Sigmoid colon (tissue), 4 donors: ENCODE results near the gene FFAR2.

Experiments used
- POLR2A ChIP-seq, 2 donors: fragments of 450-650 bp; IDR thresholded peaks; one replicate each; pipeline ENCODE4 v1.6.1; 2016; ENCODE audit warnings: antibody characterized with exemption in 2 of 2, mild to moderate bottlenecking in 2 of 2, moderate library complexity in 2 of 2
- POLR2AphosphoS5 ChIP-seq, 4 donors: sonication (generic); formaldehyde crosslinking; IDR thresholded peaks; one replicate each; pipeline ENCODE4 v1.6.1; 2017; ENCODE audit warnings: antibody characterized with exemption in 4 of 4
- TF ChIP-seq, protein P1 (sequence below), 4 experiments: fragments of 450-650 bp in 3 of 4; fragments of 200-600 bp in 1 of 4; IDR thresholded peaks; one replicate each; pipeline ENCODE4 v1.5.1; 2016 to 2019; ENCODE audit warnings: antibody characterized with exemption in 4 of 4, mild to moderate bottlenecking in 3 of 4, moderate library complexity in 2 of 4

DNA sequence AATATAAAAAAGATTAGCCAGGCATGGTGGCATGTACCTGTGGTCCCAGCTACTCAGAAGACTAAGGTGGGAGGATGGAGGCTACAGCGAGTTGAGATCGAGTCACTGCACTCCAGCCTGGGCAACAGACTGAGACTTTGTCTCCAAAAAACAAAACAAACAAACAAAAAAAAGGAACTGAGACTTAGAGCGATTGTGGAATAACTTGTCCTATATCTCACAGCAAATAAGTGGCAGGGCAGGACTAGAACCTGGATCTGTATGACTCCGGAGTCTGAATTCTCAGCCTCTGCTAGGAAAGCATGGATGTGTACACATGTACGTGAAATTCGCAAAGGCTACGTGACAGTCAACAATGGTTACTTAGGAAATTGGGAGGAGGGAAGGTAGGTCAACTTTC, 22.1 kb downstream of the FFAR2 start:
- TF ChIP-seq POLR2A (IDR thresholded peaks at IDR 0.05) (no peak), POLR2AphosphoS5 (IDR thresholded peaks at IDR 0.05) (no peak)
- TF ChIP-seq, protein P1, sequence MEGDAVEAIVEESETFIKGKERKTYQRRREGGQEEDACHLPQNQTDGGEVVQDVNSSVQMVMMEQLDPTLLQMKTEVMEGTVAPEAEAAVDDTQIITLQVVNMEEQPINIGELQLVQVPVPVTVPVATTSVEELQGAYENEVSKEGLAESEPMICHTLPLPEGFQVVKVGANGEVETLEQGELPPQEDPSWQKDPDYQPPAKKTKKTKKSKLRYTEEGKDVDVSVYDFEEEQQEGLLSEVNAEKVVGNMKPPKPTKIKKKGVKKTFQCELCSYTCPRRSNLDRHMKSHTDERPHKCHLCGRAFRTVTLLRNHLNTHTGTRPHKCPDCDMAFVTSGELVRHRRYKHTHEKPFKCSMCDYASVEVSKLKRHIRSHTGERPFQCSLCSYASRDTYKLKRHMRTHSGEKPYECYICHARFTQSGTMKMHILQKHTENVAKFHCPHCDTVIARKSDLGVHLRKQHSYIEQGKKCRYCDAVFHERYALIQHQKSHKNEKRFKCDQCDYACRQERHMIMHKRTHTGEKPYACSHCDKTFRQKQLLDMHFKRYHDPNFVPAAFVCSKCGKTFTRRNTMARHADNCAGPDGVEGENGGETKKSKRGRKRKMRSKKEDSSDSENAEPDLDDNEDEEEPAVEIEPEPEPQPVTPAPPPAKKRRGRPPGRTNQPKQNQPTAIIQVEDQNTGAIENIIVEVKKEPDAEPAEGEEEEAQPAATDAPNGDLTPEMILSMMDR (IDR thresholded peaks at IDR 0.05): no peak
